ENCODE measurements around the gene HTN3. TPM values are rescaled to one million over a fixed set of nuclear protein-coding genes. Genes with fewer than 3 reads are reported as not detected.
"Not testable (repeated sequence)": the region's sequence is repeated elsewhere in the genome, so short reads cannot be mapped to it uniquely, and the experiment has no call there.

The HTN3 gene
- total RNA-seq, 1 experiment from 2014 or later, result not detected

DNA sequence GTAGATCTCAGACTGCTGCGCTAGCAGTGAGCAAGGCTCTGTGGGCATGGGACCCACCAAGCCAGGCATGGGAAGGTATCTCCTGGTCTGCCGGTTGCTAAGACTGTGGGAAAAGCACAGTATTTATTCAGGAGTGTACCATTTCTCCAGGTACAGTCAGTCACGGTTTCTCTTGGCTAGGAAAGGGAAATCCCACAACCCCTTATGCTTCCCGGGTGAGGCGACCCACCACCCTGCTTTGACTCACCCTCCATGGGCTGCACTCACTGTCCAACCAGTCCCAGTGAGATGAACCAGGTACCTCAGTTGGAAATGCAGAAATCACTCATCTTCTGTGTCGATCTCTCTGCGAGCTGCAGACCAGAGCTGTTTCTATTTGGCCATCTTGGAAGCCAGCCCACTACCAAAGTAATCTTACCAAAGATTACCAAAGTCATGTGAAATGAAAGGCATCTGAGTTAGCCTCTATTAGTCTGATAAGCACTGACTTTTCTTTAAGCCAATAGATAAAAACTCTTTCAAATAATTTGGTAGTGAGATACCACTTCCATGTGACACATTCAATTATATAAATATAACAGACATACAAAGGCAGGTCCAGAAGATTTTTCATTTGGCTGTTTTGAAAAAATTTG, 13.5 kb downstream of the HTN3 start:
- ChIA-PET CTCF (no interaction called here), POLR2A (no interaction called here)
- DNase-seq (ENCODE audit: low spot score) (no peak), ATAC-seq (no peak)
- Mint-ChIP-seq H3K4me3 (no peak overlapping the region), H3K36me3 (peaks cover 15% of the 10 kb centered on the region), H3K4me1 (no peaks in the 10 kb centered on the region), H3K9me3 (peaks cover 33% of the 10 kb centered on the region), H3K27me3 (ENCODE audit: low read depth) (no peaks in the 10 kb centered on the region), H3K27ac (no peak overlapping the region)
- TF ChIP-seq NFATC4 (CRISPR knock-in tag; IDR thresholded peaks at IDR 0.05), result no peak
- TF ChIP-seq, protein P1, sequence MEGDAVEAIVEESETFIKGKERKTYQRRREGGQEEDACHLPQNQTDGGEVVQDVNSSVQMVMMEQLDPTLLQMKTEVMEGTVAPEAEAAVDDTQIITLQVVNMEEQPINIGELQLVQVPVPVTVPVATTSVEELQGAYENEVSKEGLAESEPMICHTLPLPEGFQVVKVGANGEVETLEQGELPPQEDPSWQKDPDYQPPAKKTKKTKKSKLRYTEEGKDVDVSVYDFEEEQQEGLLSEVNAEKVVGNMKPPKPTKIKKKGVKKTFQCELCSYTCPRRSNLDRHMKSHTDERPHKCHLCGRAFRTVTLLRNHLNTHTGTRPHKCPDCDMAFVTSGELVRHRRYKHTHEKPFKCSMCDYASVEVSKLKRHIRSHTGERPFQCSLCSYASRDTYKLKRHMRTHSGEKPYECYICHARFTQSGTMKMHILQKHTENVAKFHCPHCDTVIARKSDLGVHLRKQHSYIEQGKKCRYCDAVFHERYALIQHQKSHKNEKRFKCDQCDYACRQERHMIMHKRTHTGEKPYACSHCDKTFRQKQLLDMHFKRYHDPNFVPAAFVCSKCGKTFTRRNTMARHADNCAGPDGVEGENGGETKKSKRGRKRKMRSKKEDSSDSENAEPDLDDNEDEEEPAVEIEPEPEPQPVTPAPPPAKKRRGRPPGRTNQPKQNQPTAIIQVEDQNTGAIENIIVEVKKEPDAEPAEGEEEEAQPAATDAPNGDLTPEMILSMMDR (IDR thresholded peaks at IDR 0.05), result no peak
- TF ChIP-seq, protein P2, sequence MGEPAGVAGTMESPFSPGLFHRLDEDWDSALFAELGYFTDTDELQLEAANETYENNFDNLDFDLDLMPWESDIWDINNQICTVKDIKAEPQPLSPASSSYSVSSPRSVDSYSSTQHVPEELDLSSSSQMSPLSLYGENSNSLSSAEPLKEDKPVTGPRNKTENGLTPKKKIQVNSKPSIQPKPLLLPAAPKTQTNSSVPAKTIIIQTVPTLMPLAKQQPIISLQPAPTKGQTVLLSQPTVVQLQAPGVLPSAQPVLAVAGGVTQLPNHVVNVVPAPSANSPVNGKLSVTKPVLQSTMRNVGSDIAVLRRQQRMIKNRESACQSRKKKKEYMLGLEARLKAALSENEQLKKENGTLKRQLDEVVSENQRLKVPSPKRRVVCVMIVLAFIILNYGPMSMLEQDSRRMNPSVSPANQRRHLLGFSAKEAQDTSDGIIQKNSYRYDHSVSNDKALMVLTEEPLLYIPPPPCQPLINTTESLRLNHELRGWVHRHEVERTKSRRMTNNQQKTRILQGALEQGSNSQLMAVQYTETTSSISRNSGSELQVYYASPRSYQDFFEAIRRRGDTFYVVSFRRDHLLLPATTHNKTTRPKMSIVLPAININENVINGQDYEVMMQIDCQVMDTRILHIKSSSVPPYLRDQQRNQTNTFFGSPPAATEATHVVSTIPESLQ (CRISPR knock-in tag; IDR thresholded peaks at IDR 0.05), result no peak
- TF ChIP-seq, protein P3, sequence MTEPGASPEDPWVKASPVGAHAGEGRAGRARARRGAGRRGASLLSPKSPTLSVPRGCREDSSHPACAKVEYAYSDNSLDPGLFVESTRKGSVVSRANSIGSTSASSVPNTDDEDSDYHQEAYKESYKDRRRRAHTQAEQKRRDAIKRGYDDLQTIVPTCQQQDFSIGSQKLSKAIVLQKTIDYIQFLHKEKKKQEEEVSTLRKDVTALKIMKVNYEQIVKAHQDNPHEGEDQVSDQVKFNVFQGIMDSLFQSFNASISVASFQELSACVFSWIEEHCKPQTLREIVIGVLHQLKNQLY (CRISPR knock-in tag; IDR thresholded peaks at IDR 0.05), result no peak
- TF ChIP-seq, protein P4, sequence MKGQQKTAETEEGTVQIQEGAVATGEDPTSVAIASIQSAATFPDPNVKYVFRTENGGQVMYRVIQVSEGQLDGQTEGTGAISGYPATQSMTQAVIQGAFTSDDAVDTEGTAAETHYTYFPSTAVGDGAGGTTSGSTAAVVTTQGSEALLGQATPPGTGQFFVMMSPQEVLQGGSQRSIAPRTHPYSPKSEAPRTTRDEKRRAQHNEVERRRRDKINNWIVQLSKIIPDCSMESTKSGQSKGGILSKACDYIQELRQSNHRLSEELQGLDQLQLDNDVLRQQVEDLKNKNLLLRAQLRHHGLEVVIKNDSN (CRISPR knock-in tag; IDR thresholded peaks at IDR 0.05), result no peak
- no peak for TF ChIP-seq EMX1 (CRISPR knock-in tag; IDR thresholded peaks at IDR 0.05)
- no peak for TF ChIP-seq TP53 (CRISPR knock-in tag; IDR thresholded peaks at IDR 0.05)
- no peak for TF ChIP-seq GRHL2 (CRISPR knock-in tag; IDR thresholded peaks at IDR 0.05; ENCODE audit: insufficient replicate concordance, severe bottlenecking)
- no peak for TF ChIP-seq MYBL2 (CRISPR knock-in tag; IDR thresholded peaks at IDR 0.05)
- TF ChIP-seq RORB (CRISPR knock-in tag; IDR thresholded peaks at IDR 0.05), result no peak
- TF ChIP-seq, protein P5, sequence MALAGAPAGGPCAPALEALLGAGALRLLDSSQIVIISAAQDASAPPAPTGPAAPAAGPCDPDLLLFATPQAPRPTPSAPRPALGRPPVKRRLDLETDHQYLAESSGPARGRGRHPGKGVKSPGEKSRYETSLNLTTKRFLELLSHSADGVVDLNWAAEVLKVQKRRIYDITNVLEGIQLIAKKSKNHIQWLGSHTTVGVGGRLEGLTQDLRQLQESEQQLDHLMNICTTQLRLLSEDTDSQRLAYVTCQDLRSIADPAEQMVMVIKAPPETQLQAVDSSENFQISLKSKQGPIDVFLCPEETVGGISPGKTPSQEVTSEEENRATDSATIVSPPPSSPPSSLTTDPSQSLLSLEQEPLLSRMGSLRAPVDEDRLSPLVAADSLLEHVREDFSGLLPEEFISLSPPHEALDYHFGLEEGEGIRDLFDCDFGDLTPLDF (CRISPR knock-in tag; IDR thresholded peaks at IDR 0.05), result no peak
- TF ChIP-seq, protein P6, sequence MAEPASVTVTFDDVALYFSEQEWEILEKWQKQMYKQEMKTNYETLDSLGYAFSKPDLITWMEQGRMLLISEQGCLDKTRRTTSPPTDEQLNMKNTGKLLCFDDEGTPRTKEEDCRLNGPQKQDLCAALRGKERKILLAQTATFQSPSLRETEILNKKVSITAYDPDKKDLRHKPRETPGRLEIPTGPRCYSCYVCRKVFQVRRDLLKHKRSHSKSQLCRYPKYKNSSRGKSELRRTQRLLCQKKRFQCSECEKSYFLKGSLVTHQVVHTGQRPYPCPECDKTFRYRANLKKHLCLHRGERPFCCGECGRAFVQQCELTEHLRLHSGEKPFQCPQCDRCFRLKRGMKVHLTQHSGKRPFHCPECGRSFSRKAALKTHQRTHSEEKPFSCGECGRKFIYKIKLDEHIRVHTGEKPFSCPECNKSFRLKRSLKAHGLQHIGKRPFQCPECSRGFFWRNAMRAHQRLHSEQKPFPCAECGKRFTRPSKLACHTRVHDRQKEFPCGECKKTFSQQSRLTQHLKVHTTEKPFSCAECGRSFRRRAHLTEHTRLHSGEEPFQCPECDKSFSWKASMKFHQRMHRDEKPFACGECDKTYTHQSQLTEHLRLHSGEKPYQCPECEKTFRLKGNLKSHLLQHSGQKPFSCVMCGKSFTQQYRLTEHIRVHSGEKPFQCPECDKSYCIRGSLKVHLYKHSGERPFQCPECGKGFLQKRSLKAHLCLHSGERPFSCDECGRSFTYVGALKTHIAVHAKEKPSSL (CRISPR knock-in tag; conservative IDR thresholded peaks at IDR 0.05), result no peak
- TF ChIP-seq, protein P7, sequence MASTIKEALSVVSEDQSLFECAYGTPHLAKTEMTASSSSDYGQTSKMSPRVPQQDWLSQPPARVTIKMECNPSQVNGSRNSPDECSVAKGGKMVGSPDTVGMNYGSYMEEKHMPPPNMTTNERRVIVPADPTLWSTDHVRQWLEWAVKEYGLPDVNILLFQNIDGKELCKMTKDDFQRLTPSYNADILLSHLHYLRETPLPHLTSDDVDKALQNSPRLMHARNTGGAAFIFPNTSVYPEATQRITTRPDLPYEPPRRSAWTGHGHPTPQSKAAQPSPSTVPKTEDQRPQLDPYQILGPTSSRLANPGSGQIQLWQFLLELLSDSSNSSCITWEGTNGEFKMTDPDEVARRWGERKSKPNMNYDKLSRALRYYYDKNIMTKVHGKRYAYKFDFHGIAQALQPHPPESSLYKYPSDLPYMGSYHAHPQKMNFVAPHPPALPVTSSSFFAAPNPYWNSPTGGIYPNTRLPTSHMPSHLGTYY (CRISPR knock-in tag; IDR thresholded peaks at IDR 0.05), result no peak
- TF ChIP-seq, protein P8, sequence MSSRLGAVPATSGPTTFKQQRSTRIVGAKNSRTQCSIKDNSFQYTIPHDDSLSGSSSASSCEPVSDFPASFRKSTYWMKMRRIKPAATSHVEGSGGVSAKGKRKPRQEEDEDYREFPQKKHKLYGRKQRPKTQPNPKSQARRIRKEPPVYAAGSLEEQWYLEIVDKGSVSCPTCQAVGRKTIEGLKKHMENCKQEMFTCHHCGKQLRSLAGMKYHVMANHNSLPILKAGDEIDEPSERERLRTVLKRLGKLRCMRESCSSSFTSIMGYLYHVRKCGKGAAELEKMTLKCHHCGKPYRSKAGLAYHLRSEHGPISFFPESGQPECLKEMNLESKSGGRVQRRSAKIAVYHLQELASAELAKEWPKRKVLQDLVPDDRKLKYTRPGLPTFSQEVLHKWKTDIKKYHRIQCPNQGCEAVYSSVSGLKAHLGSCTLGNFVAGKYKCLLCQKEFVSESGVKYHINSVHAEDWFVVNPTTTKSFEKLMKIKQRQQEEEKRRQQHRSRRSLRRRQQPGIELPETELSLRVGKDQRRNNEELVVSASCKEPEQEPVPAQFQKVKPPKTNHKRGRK (CRISPR knock-in tag; IDR thresholded peaks at IDR 0.05; ENCODE audit: borderline replicate concordance), result no peak
- no peak for TF ChIP-seq CREM (CRISPR knock-in tag; IDR thresholded peaks at IDR 0.05)
- no peak for TF ChIP-seq GABPB1 (CRISPR knock-in tag; IDR thresholded peaks at IDR 0.05)
- TF ChIP-seq ZNF416 (CRISPR knock-in tag; IDR thresholded peaks at IDR 0.05), result no peak

DNA sequence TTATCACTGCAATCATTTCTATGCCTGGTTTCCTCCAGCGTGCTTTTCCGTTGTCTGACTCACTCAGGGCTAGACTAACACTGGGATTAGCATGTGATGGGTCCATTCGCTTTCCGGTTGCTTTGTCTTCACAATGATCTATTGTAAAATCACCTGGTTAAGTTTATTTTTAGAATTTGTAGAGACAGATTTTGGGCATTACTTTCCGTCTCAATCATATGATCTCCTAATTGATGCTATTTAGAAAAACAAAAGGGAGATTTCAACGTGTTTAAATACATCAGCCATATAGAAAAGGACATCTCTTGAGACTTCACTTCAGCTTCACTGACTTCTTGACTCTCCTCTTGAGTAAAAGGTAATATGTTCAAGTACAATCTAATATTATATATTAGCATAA, 21.9 kb downstream of the HTN3 start, which contains the start of gene HTN1:
TSS of gene HTN1 (plus strand) at position 301 of the 400 bp plus-strand sequence. CDS start 2,639 bp downstream, outside the sequence.
- H3K36me3 Mint-ChIP-seq; ATAC-seq; H3K27me3 Mint-ChIP-seq (ENCODE audit: low read depth); H3K9me3 Mint-ChIP-seq; DNase-seq (ENCODE audit: low spot score); CTCF ChIA-PET; H3K27ac Mint-ChIP-seq; H3K4me1 Mint-ChIP-seq; POLR2A ChIA-PET; H3K4me3 Mint-ChIP-seq: not testable (repeated sequence)

DNA sequence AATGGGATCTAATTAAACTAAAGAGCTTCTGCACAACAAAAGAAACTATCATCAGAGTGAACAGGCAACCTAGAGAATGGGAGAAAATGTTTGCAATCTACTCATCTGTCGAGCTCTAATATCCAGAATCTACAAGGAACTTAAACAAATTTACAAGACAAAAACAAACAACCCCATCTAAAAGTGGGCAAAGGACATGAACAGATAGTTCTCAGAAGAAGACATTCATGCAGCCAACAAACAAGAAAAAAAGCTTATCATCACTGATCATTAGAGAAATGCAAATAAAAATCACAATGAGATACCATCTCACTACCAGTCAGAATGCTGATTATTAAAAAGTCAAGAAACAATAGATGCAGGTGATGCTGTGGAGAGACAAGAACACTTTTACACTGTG, 28.3 kb downstream of the HTN3 start:
- H3K9me3 Mint-ChIP-seq, result peaks cover 24% of the 10 kb centered on the region
- H3K36me3 Mint-ChIP-seq; H3K4me3 Mint-ChIP-seq; H3K27ac Mint-ChIP-seq; H3K27me3 Mint-ChIP-seq (ENCODE audit: low read depth); H3K4me1 Mint-ChIP-seq; ATAC-seq; DNase-seq (ENCODE audit: low spot score); POLR2A ChIA-PET; CTCF ChIA-PET: not testable (repeated sequence)

Measured in WTC11 (cell line).